ENCODE measurements around the gene TEP1.
A peak's percentile ranks its signal among the peaks of the same experiment; 100 is the strongest.

Gene TEP1

DNA sequence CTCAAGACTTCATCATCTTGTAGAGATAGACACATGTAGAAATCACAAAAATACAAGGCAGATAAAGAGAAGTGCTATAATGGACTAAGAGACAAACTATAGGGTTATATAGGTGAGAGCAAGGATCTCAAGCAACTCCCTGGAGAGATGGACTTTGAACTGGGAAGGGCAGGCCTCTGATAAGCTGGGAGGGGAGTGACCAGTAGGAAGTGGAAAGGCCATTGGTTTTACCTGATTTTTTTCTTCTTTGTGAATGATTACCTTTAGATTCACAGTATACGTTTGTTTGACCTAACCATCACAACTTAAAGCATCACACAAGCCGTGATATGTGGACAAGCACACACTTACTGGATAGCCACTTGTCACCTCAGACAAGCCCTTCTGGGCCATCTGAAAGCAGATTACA lies 5.2 kb upstream of the TEP1 start:
- Histone ChIP-seq H4K20me1 (ENCODE audit: low read depth, low read length) (no peaks in the 10 kb centered on the region), H3K4me3 (ENCODE audit: insufficient read depth, low read length, poor library complexity, severe bottlenecking) (no peak overlapping the region), H3F3A (ENCODE audit: insufficient read depth) (0 out of 2 replicates have a peak, but pooled peaks cover 3% of the 10 kb centered on the region), H2AFZ (ENCODE audit: low read depth, low read length, severe bottlenecking) (no peak overlapping the region), H3K27ac (ENCODE audit: low read depth, low read length) (no peak overlapping the region), H3K9me3 (ENCODE audit: insufficient read depth, low read length) (no peaks in the 10 kb centered on the region), H3K9ac (ENCODE audit: low read length) (no peak overlapping the region), H3K36me3 (ENCODE audit: low read length) (no peaks in the 10 kb centered on the region), H3K4me2 (ENCODE audit: low read depth, low read length, poor library complexity, severe bottlenecking) (no peak overlapping the region), H3K9me2 (replicated peaks; ENCODE audit: insufficient read depth, low read length) (no peaks in the 10 kb centered on the region), H3K27me3 (ENCODE audit: low read length) (no peaks in the 10 kb centered on the region), H3K79me2 (ENCODE audit: insufficient read depth, low read length) (no peaks in the 10 kb centered on the region)
- TF ChIP-seq, protein P1, sequence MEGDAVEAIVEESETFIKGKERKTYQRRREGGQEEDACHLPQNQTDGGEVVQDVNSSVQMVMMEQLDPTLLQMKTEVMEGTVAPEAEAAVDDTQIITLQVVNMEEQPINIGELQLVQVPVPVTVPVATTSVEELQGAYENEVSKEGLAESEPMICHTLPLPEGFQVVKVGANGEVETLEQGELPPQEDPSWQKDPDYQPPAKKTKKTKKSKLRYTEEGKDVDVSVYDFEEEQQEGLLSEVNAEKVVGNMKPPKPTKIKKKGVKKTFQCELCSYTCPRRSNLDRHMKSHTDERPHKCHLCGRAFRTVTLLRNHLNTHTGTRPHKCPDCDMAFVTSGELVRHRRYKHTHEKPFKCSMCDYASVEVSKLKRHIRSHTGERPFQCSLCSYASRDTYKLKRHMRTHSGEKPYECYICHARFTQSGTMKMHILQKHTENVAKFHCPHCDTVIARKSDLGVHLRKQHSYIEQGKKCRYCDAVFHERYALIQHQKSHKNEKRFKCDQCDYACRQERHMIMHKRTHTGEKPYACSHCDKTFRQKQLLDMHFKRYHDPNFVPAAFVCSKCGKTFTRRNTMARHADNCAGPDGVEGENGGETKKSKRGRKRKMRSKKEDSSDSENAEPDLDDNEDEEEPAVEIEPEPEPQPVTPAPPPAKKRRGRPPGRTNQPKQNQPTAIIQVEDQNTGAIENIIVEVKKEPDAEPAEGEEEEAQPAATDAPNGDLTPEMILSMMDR (IDR thresholded peaks at IDR 0.05; ENCODE audit: insufficient read depth, low read length, poor library complexity, severe bottlenecking): no peak
- no peak for TF ChIP-seq EZH2phosphoT487 (conservative IDR thresholded peaks at IDR 0.05; ENCODE audit: low read length)

DNA sequence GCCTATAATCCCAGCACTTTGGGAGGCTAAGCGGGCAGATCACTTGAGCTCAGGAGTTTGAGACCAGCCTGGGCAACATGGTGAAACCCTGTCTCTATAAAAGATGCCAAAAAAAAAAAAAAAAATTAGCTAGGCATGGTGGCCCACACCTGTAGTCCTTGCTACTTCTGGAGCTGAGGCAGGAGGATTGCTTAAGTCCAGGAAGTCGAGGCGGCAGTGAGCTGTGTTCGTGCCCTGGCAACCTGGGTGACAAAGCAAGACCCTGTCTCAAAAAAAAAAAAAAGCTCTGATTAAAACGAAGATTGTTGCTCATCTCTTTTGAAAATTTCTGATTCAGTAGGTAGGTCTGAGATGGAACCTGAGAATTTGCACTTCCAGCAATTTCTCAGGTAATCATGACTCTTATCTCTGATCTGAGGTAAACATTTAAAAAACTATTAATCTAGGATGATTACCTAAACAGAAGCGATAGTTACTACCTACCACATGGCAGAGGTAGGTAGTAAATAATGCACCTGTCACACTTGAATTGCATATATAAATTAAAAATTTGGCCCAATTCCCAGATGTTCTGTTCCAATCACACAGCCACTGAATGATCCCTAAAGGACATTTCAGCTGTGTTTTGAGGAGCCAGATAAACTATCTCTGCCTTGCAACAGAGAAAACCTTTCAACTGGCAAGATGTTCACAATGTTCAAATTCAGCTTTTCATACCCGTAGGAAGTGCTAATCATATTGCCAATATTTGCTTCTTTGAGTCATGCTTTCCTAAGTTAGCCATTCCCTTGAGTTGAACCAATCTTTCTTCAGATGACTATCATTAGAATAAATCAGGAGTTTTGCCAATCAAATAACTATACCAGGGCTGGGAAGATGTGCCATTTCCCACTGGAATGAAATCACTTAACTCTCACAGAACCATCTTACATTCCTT lies 4.2 kb upstream of the TEP1 start:
- Histone ChIP-seq H4K20me1 (ENCODE audit: low read depth, low read length) (no peaks in the 10 kb centered on the region), H2AFZ (ENCODE audit: low read depth, low read length, severe bottlenecking) (no peak overlapping the region), H3K4me2 (ENCODE audit: low read depth, low read length, poor library complexity, severe bottlenecking) (no peak overlapping the region), H3K9me3 (ENCODE audit: insufficient read depth, low read length) (no peaks in the 10 kb centered on the region), H3K79me2 (ENCODE audit: insufficient read depth, low read length) (0 out of 2 replicates have a peak, but pooled peaks cover under 1% of the 10 kb centered on the region), H3K9ac (ENCODE audit: low read length) (no peak overlapping the region), H3K4me3 (ENCODE audit: insufficient read depth, low read length, poor library complexity, severe bottlenecking) (no peak overlapping the region), H3F3A (ENCODE audit: insufficient read depth) (0 out of 2 replicates have a peak, but pooled peaks cover 3% of the 10 kb centered on the region), H3K9me2 (replicated peaks; ENCODE audit: insufficient read depth, low read length) (no peaks in the 10 kb centered on the region), H3K36me3 (ENCODE audit: low read length) (no peaks in the 10 kb centered on the region), H3K27ac (ENCODE audit: low read depth, low read length) (no peak overlapping the region), H3K27me3 (ENCODE audit: low read length) (no peaks in the 10 kb centered on the region)
- no peak for TF ChIP-seq EZH2phosphoT487 (conservative IDR thresholded peaks at IDR 0.05; ENCODE audit: low read length)
- TF ChIP-seq, protein P1 (IDR thresholded peaks at IDR 0.05; ENCODE audit: insufficient read depth, low read length, poor library complexity, severe bottlenecking): no peak

DNA sequence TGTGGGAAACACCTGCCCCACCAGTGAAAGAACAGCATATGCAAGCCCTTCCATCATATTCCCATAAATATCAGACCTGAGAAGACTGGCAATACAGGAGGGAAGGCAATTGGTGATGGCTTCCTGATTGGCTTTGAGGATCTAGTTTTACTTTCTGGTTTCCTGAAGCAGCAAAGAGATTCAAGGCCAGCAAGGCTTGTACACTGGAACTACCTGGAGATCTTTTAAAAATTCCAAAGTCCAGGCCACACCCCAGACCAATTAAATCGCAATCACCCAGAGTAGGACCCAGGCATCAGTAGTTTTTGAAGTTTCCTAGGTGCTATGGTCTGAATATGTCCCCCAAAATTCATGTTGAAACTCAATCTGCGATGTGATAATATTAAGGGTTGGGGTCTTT lies 2.9 kb upstream of the TEP1 start:
- peak overlapping the region; percentile 29 for H2AFZ ChIP-seq (ENCODE audit: low read depth, low read length, severe bottlenecking)
- no peaks in the 10 kb centered on the region for H3K27me3 ChIP-seq (ENCODE audit: low read length)
- TF ChIP-seq, protein P1 (IDR thresholded peaks at IDR 0.05; ENCODE audit: insufficient read depth, low read length, poor library complexity, severe bottlenecking): no peak
- no peak for TF ChIP-seq EZH2phosphoT487 (conservative IDR thresholded peaks at IDR 0.05; ENCODE audit: low read length)
- no peaks in the 10 kb centered on the region for H4K20me1 ChIP-seq (ENCODE audit: low read depth, low read length)
- no peak overlapping the region for H3K4me2 ChIP-seq (ENCODE audit: low read depth, low read length, poor library complexity, severe bottlenecking)
- H3F3A ChIP-seq (ENCODE audit: insufficient read depth): peaks cover 15% of the 10 kb centered on the region; the same call in 1 of the 2 replicates
- H3K9ac ChIP-seq (ENCODE audit: low read length): no peak overlapping the region
- H3K36me3 ChIP-seq (ENCODE audit: low read length): no peaks in the 10 kb centered on the region
- no peak overlapping the region for H3K4me3 ChIP-seq (ENCODE audit: insufficient read depth, low read length, poor library complexity, severe bottlenecking)
- no peak overlapping the region for H3K27ac ChIP-seq (ENCODE audit: low read depth, low read length)
- H3K79me2 ChIP-seq (ENCODE audit: insufficient read depth, low read length): peaks cover 6% of the 10 kb centered on the region; the same call in 1 of the 2 replicates
- no peaks in the 10 kb centered on the region for H3K9me3 ChIP-seq (ENCODE audit: insufficient read depth, low read length)
- H3K9me2 ChIP-seq (replicated peaks; ENCODE audit: insufficient read depth, low read length): no peaks in the 10 kb centered on the region

Measured in SU-DHL-6 (cell line).